ENCODE data around the gene PELI1.

DNA sequence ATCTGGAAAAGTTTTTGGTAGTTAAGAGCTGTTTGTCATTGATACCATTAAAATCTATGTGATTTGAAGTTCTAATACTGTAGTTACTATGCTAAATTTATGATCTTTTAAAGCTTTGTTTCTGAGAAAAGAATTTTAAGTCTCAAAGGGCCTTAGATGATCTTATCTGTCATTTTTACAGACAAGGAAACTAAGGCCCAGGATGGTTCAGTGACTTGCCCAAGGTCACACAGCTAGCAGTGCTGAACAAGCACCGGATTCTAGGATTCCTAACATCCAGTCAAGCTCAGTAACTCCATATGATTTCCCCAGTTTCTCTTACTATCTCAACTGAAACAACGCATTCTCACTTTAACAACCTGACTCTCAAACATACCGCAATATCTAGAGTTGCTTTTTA lies 37.7 kb downstream of the PELI1 start:
- TF ChIP-seq, protein P1, sequence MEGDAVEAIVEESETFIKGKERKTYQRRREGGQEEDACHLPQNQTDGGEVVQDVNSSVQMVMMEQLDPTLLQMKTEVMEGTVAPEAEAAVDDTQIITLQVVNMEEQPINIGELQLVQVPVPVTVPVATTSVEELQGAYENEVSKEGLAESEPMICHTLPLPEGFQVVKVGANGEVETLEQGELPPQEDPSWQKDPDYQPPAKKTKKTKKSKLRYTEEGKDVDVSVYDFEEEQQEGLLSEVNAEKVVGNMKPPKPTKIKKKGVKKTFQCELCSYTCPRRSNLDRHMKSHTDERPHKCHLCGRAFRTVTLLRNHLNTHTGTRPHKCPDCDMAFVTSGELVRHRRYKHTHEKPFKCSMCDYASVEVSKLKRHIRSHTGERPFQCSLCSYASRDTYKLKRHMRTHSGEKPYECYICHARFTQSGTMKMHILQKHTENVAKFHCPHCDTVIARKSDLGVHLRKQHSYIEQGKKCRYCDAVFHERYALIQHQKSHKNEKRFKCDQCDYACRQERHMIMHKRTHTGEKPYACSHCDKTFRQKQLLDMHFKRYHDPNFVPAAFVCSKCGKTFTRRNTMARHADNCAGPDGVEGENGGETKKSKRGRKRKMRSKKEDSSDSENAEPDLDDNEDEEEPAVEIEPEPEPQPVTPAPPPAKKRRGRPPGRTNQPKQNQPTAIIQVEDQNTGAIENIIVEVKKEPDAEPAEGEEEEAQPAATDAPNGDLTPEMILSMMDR (IDR thresholded peaks at IDR 0.05): no peak
- TF ChIP-seq POLR2A (IDR thresholded peaks at IDR 0.05): no peak
- TF ChIP-seq EP300 (IDR thresholded peaks at IDR 0.05): no peak
